WTC11 (cell line): ENCODE data around the gene PTPN7.

Experiments used
- JUN ChIP-seq: sonication (generic); formaldehyde crosslinking; IDR thresholded peaks from 2 replicates; pipeline ENCODE4 v1.8.0; 2023; ENCODE audit warnings: mild to moderate bottlenecking, missing genetic modification reagents
- RELA ChIP-seq: sonication (generic); formaldehyde crosslinking; IDR thresholded peaks from 2 replicates; pipeline ENCODE4 v1.8.1; 2022; ENCODE audit warnings: missing genetic modification reagents, mild to moderate bottlenecking, borderline replicate concordance
- ZBTB21 ChIP-seq: sonication (generic); formaldehyde crosslinking; IDR thresholded peaks from 2 replicates; pipeline ENCODE4 v1.8.1; 2023; ENCODE audit warnings: mild to moderate bottlenecking, missing genetic modification reagents, borderline replicate concordance
- ZNF396 ChIP-seq: fragments of 250-450 bp; sonication (Bioruptor Pico); IDR thresholded peaks from 2 replicates; pipeline ENCODE4 v1.8.0; 2021; ENCODE audit warnings: mild to moderate bottlenecking, moderate library complexity, borderline replicate concordance
- TF ChIP-seq, protein P1 (sequence below): fragments of 200-600 bp; IDR thresholded peaks from 2 replicates; pipeline ENCODE4 v1.8.0; 2022; ENCODE audit warnings: antibody characterized with exemption
- TF ChIP-seq, protein P2 (sequence below): sonication (generic); formaldehyde crosslinking; IDR thresholded peaks from 2 replicates; pipeline ENCODE4 v1.8.0; 2022; ENCODE audit warnings: missing genetic modification reagents
- TF ChIP-seq, protein P3 (sequence below): sonication (generic); formaldehyde crosslinking; IDR thresholded peaks from 2 replicates; pipeline ENCODE4 v1.8.1; 2023; ENCODE audit warnings: mild to moderate bottlenecking, missing genetic modification reagents
- TF ChIP-seq, protein P4 (sequence below): sonication (generic); formaldehyde crosslinking; IDR thresholded peaks from 2 replicates; pipeline ENCODE4 v1.8.0; 2022; ENCODE audit warnings: mild to moderate bottlenecking, missing genetic modification reagents

DNA sequence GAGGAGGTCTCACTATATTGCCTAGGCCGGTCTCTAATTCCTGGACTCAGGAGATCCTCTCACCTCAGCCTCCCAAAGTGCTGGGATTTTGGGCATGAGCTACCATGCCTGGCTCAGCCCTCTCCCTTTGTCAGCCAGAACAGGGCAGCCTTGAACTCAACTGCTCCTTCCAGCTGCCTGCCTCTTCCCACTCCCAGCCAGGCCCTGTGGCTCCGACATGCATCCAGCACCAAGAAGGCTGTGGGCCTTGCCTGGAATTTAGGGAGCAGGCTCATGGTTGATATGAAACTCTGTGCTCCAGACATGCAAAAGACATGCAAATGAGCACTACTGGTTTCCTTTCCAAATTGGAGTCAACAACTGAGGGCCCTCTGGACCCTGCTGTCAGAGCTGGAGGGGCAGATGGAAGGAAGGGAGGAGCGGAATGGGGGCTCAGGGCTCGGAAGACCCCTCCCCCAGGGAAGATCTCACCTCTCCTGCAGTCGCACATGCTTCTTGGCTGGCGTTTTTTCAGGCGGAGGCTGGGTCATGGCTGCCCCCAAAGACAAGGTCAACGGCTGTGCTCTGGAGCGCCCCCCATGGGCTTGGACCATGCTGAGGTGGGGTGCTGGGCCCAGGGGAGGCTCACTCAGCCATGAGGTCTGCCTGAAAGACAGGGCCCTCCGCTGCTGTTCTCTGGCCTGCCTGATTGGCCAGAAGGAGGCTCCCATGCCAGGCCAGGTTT, 1.4 kb downstream of the PTPN7 start:
- TF ChIP-seq, protein P1, sequence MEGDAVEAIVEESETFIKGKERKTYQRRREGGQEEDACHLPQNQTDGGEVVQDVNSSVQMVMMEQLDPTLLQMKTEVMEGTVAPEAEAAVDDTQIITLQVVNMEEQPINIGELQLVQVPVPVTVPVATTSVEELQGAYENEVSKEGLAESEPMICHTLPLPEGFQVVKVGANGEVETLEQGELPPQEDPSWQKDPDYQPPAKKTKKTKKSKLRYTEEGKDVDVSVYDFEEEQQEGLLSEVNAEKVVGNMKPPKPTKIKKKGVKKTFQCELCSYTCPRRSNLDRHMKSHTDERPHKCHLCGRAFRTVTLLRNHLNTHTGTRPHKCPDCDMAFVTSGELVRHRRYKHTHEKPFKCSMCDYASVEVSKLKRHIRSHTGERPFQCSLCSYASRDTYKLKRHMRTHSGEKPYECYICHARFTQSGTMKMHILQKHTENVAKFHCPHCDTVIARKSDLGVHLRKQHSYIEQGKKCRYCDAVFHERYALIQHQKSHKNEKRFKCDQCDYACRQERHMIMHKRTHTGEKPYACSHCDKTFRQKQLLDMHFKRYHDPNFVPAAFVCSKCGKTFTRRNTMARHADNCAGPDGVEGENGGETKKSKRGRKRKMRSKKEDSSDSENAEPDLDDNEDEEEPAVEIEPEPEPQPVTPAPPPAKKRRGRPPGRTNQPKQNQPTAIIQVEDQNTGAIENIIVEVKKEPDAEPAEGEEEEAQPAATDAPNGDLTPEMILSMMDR: no peak
- TF ChIP-seq, protein P2, sequence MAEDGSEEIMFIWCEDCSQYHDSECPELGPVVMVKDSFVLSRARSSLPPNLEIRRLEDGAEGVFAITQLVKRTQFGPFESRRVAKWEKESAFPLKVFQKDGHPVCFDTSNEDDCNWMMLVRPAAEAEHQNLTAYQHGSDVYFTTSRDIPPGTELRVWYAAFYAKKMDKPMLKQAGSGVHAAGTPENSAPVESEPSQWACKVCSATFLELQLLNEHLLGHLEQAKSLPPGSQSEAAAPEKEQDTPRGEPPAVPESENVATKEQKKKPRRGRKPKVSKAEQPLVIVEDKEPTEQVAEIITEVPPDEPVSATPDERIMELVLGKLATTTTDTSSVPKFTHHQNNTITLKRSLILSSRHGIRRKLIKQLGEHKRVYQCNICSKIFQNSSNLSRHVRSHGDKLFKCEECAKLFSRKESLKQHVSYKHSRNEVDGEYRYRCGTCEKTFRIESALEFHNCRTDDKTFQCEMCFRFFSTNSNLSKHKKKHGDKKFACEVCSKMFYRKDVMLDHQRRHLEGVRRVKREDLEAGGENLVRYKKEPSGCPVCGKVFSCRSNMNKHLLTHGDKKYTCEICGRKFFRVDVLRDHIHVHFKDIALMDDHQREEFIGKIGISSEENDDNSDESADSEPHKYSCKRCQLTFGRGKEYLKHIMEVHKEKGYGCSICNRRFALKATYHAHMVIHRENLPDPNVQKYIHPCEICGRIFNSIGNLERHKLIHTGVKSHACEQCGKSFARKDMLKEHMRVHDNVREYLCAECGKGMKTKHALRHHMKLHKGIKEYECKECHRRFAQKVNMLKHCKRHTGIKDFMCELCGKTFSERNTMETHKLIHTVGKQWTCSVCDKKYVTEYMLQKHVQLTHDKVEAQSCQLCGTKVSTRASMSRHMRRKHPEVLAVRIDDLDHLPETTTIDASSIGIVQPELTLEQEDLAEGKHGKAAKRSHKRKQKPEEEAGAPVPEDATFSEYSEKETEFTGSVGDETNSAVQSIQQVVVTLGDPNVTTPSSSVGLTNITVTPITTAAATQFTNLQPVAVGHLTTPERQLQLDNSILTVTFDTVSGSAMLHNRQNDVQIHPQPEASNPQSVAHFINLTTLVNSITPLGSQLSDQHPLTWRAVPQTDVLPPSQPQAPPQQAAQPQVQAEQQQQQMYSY (CRISPR knock-in tag): no peak
- TF ChIP-seq JUN (CRISPR knock-in tag) (no peak), ZBTB21 (no peak), ZNF396 (CRISPR knock-in tag) (no peak), RELA (CRISPR knock-in tag) (no peak; the same call in 1 of the 2 replicates)
- TF ChIP-seq, protein P3, sequence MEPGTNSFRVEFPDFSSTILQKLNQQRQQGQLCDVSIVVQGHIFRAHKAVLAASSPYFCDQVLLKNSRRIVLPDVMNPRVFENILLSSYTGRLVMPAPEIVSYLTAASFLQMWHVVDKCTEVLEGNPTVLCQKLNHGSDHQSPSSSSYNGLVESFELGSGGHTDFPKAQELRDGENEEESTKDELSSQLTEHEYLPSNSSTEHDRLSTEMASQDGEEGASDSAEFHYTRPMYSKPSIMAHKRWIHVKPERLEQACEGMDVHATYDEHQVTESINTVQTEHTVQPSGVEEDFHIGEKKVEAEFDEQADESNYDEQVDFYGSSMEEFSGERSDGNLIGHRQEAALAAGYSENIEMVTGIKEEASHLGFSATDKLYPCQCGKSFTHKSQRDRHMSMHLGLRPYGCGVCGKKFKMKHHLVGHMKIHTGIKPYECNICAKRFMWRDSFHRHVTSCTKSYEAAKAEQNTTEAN (CRISPR knock-in tag): no peak
- TF ChIP-seq, protein P4, sequence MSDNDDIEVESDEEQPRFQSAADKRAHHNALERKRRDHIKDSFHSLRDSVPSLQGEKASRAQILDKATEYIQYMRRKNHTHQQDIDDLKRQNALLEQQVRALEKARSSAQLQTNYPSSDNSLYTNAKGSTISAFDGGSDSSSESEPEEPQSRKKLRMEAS (CRISPR knock-in tag): 0 out of 2 replicates have a peak, but pooled peaks have one; percentile 7
